Measurements from ENCODE around the gene TP53RK. TPM values are rescaled to one million over a fixed set of nuclear protein-coding genes. Genes with fewer than 3 reads are reported as not detected.
A peak's percentile ranks its signal among the peaks of the same experiment; 100 is the strongest.

Gene TP53RK
- total RNA-seq: 14.4 and 14.7 TPM in 2 replicates

DNA sequence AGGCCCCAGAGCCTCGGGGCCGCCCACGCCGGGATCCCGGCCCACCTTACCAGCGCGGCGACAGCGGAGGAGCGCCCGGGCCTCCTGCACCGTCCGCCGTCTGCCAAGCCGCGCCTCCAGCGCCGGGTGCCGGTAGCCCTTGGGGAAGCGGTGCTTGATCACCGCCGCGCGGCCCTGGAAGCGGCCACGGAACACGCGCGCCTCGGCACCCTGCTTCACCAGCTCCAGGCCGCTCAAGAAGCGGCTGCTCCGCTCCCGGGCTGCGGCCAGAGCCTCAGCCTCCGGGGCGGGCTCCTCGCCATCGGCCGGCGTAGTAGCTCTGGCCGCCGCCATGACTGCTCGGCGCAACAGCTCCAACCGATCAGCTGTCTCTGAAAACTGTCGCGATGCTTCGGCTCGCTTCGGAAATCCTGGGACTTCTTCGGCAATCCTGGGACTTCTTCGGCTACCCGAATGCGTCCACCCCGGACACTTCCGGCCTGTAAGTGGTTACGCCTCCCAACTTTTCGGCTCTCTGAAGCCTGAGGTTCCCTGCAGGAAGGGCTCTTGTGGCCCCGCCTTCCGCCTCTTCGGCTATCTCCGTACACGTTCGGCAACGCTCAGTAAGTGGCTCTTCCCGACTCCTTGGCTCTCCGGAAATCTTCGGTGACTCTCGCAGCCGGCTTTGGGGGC, at the start of gene TP53RK:
Gene TP53RK, minus strand, starts transcription at position 363 of the 672 bp plus-strand sequence. Its CDS starts 30 bp downstream, at position 333.
- peaks cover 33% of the 10 kb centered on the region for H3K4me1 Mint-ChIP-seq (ENCODE audit: low read depth)
- peaks cover 5% of the 10 kb centered on the region for H3K9me3 Mint-ChIP-seq
- no peaks in the 10 kb centered on the region for H3K27me3 Mint-ChIP-seq (ENCODE audit: low read depth)
- intact Hi-C loops (cut with micrococcal nuclease): loop anchor here (2.0 to 5.0 kb wide), 3 partner anchors 144 to 327 kb away; no protein-coding TSS in a partner anchor
- H3K27ac Mint-ChIP-seq: peak within 1 kb of the TSS; percentile 83
- H3K36me3 Mint-ChIP-seq (ENCODE audit: low read depth): peaks cover 29% of the 10 kb centered on the region
- peak; percentile 95 for DNase-seq (ENCODE audit: low spot score)
- peak within 1 kb of the TSS; percentile 88 for H3K4me3 Mint-ChIP-seq (ENCODE audit: low read depth)

DNA sequence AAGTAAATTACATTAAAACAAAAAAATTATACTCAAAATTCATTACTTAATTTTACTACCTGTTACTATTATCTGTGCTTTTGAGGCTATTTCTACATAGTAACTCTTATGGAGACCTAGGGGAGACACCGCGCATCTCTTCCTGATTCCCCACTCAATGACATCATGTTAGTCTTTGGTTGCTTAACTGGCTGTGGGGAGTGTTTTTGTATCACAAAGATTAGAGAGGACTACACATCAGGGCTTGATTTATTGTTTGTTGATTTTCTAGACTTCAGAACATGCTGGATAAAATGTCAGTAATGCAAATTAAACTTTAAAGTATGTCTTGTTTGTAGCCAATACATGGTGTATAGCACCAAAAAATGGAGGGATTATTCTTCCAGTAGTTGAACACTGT, 46.2 kb upstream of the TP53RK start:
- Mint-ChIP-seq H3K27ac (no peak overlapping the region), H3K4me3 (ENCODE audit: low read depth) (no peak overlapping the region), H3K27me3 (ENCODE audit: low read depth) (peaks cover 7% of the 10 kb centered on the region), H3K36me3 (ENCODE audit: low read depth) (no peaks in the 10 kb centered on the region), H3K4me1 (ENCODE audit: low read depth) (no peaks in the 10 kb centered on the region), H3K9me3 (no peaks in the 10 kb centered on the region)
- intact Hi-C loops (cut with micrococcal nuclease): no loop called here
- DNase-seq (ENCODE audit: low spot score): no peak

DNA sequence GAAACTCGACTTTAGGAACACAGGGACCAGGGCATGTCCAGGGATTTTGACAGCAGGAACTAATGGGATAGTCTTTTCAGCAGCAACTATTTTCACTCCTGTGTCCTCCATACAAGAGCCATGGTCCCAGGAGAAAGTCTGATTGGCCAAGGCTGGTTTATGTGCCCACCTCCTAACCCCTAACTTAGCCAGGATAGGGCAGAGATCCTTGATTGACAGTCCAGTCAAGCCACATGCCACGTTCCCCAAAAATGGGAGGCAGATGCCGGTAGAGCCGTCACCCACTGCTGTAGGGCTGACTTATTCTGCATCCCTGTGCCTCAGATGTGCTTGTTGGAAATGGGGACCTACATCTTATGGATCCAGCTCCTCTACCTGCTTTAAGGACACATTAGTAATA, 42.5 kb upstream of the TP53RK start:
- H3K9me3 Mint-ChIP-seq: no peaks in the 10 kb centered on the region
- no peaks in the 10 kb centered on the region for H3K36me3 Mint-ChIP-seq (ENCODE audit: low read depth)
- intact Hi-C loops (cut with micrococcal nuclease): no loop called here
- H3K4me1 Mint-ChIP-seq (ENCODE audit: low read depth): no peaks in the 10 kb centered on the region
- H3K27ac Mint-ChIP-seq: no peak overlapping the region
- DNase-seq (ENCODE audit: low spot score): no peak
- no peak overlapping the region for H3K4me3 Mint-ChIP-seq (ENCODE audit: low read depth)
- no peaks in the 10 kb centered on the region for H3K27me3 Mint-ChIP-seq (ENCODE audit: low read depth)

DNA sequence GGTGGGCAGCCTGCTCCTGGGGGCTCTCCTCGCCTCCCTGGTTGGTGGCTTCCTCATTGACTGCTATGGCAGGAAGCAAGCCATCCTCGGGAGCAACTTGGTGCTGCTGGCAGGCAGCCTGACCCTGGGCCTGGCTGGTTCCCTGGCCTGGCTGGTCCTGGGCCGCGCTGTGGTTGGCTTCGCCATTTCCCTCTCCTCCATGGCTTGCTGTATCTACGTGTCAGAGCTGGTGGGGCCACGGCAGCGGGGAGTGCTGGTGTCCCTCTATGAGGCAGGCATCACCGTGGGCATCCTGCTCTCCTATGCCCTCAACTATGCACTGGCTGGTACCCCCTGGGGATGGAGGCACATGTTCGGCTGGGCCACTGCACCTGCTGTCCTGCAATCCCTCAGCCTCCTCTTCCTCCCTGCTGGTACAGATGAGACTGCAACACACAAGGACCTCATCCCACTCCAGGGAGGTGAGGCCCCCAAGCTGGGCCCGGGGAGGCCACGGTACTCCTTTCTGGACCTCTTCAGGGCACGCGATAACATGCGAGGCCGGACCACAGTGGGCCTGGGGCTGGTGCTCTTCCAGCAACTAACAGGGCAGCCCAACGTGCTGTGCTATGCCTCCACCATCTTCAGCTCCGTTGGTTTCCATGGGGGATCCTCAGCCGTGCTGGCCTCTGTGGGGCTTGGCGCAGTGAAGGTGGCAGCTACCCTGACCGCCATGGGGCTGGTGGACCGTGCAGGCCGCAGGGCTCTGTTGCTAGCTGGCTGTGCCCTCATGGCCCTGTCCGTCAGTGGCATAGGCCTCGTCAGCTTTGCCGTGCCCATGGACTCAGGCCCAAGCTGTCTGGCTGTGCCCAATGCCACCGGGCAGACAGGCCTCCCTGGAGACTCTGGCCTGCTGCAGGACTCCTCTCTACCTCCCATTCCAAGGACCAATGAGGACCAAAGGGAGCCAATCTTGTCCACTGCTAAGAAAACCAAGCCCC, 36.2 kb upstream of the TP53RK start:
- H3K27me3 Mint-ChIP-seq (ENCODE audit: low read depth): peaks cover 2% of the 10 kb centered on the region
- no peaks in the 10 kb centered on the region for H3K36me3 Mint-ChIP-seq (ENCODE audit: low read depth)
- intact Hi-C loops (cut with micrococcal nuclease): no loop called here
- H3K4me1 Mint-ChIP-seq (ENCODE audit: low read depth): peaks cover 2% of the 10 kb centered on the region
- H3K9me3 Mint-ChIP-seq: peaks cover 7% of the 10 kb centered on the region
- DNase-seq (ENCODE audit: low spot score): no peak
- H3K27ac Mint-ChIP-seq: no peak overlapping the region
- H3K4me3 Mint-ChIP-seq (ENCODE audit: low read depth): no peak overlapping the region

DNA sequence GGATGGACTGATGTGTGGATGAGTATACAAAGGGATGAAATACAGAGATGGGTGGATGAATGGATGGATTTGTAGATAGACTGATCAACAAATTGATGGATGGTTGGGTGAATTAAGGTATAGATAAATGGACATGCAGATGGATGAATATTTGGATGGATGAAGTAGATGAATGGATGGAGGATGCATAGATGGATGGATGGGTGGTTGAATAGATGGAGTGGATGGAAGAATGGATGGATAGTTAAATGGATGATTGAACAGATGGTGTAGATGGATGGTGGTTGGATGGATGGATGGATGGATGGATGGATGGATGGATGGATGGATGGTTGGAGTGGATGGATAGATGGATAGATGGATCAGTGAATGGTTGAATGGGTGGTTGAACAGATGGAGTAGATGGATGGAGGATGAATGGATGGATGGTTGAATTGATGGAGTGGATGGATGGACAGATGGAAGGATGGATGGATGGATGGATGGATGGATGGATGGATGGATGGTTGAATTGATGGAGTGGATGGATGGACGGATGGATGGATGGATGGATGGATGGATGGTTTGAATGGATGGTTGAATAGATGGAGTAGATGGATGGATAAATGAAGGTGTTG, 35.2 kb upstream of the TP53RK start:
- no peaks in the 10 kb centered on the region for H3K36me3 Mint-ChIP-seq (ENCODE audit: low read depth)
- H3K4me3 Mint-ChIP-seq (ENCODE audit: low read depth): no peak overlapping the region
- DNase-seq (ENCODE audit: low spot score): no peak
- peaks cover 2% of the 10 kb centered on the region for H3K4me1 Mint-ChIP-seq (ENCODE audit: low read depth)
- peaks cover 2% of the 10 kb centered on the region for H3K27me3 Mint-ChIP-seq (ENCODE audit: low read depth)
- no peak overlapping the region for H3K27ac Mint-ChIP-seq
- peaks cover 16% of the 10 kb centered on the region for H3K9me3 Mint-ChIP-seq
- intact Hi-C loops (cut with micrococcal nuclease): no loop called here

DNA sequence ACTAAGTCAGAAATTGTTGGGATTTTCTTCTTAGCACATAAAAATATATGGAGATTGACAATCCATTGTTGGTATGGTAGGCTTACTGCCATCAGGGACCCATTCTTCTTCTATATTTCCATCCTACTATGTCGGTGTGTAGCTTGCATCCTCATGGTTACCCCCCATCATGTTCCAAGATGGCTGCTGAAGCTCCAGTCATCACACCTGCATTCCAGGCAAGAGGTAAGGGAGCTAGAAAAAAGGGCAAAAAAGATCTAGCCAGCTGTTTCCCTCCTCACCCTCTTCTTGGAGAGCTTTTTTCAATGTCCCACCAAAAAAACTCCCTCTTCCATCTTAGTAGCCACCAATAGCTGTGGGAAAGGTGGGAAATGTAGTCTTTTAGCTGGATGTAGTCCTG, 33.8 kb upstream of the TP53RK start:
- intact Hi-C loops (cut with micrococcal nuclease): no loop called here
- Mint-ChIP-seq H3K27ac (no peak overlapping the region), H3K4me1 (ENCODE audit: low read depth) (peaks cover 2% of the 10 kb centered on the region), H3K4me3 (ENCODE audit: low read depth) (no peak overlapping the region), H3K27me3 (ENCODE audit: low read depth) (peaks cover 2% of the 10 kb centered on the region), H3K9me3 (peaks cover 16% of the 10 kb centered on the region), H3K36me3 (ENCODE audit: low read depth) (no peaks in the 10 kb centered on the region)
- DNase-seq (ENCODE audit: low spot score): no peak

DNA sequence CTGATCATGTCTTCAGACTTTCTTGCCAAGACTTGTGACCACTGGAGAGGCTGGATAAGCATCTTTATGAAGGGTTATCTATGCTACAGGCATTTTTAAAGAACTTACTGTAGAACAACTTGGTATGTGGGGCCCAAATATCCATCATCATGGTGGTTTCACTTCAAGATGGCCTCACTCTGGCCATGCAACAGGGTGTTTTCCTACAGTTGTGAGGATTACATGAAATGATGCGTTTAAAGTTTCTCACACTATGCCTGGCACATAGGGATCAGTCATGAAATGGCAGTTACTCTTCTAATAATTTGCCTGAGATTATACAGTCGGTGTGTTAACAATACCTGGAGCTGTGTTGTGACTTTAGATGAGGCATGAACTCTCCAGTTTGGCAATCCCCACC, 33.2 kb upstream of the TP53RK start:
- intact Hi-C loops (cut with micrococcal nuclease): no loop called here
- Mint-ChIP-seq H3K36me3 (ENCODE audit: low read depth) (no peaks in the 10 kb centered on the region), H3K4me3 (ENCODE audit: low read depth) (no peak overlapping the region), H3K27me3 (ENCODE audit: low read depth) (peaks cover 2% of the 10 kb centered on the region), H3K9me3 (peaks cover 16% of the 10 kb centered on the region), H3K27ac (no peak overlapping the region), H3K4me1 (ENCODE audit: low read depth) (peaks cover 2% of the 10 kb centered on the region)
- DNase-seq (ENCODE audit: low spot score): no peak

DNA sequence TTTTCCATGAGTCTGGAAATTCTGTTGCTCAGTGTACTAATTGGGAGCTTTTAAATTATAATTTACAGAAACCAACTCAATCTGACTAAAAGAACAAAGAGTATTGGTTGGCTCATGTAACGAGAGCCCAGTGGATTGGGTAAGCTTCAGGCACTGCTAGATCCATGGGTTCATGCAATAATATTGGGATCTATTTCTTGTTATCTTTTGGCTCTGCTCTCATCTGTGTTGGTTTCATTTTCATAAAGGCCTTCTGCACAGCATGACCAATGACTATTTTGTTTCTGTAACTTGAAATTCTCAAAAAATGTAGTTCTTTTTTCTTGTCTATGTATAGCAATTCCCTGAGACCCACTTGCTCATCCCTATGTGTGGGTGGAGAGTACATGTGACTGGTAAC, 32.2 kb upstream of the TP53RK start:
- DNase-seq (ENCODE audit: low spot score): no peak
- Mint-ChIP-seq H3K27me3 (ENCODE audit: low read depth) (peaks cover 2% of the 10 kb centered on the region), H3K4me1 (ENCODE audit: low read depth) (peaks cover 2% of the 10 kb centered on the region), H3K9me3 (peaks cover 16% of the 10 kb centered on the region), H3K36me3 (ENCODE audit: low read depth) (no peaks in the 10 kb centered on the region), H3K4me3 (ENCODE audit: low read depth) (no peak overlapping the region), H3K27ac (no peak overlapping the region)
- intact Hi-C loops (cut with micrococcal nuclease): no loop called here

DNA sequence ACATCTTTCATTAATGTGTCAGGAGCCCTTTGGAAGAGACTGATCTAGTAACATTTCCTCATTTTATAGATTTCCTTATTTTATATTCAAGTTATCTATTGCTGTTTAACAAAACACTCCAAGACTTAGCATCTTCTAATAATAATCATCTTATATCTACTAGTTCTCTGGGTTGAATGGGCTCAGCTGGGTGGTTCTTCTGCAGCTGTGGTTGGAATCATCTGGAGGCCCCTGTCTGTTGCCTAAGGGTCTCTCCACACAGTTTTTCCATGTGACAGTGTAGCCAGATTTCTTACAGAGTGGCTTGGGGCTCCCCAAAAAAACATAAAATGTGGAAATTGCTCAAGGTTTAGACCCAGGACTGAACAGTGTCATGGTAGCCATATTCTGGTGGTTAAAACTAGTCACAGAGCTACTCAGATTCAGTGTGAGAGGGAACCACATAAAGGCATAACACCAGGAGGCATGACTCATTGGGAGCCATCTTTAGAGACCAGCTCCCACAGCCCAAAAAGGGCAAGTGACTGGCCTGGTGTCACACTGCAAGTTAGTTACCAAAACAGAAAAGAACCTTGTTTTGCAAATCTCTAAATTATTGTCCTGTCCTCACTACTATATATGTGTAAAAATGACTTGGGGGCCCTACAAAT, 31.7 kb upstream of the TP53RK start:
- Mint-ChIP-seq H3K27me3 (ENCODE audit: low read depth) (peaks cover 2% of the 10 kb centered on the region), H3K36me3 (ENCODE audit: low read depth) (no peaks in the 10 kb centered on the region), H3K9me3 (peaks cover 16% of the 10 kb centered on the region), H3K4me3 (ENCODE audit: low read depth) (no peak overlapping the region), H3K27ac (no peak overlapping the region), H3K4me1 (ENCODE audit: low read depth) (peaks cover 2% of the 10 kb centered on the region)
- no peak for DNase-seq (ENCODE audit: low spot score)
- intact Hi-C loops (cut with micrococcal nuclease): no loop called here

DNA sequence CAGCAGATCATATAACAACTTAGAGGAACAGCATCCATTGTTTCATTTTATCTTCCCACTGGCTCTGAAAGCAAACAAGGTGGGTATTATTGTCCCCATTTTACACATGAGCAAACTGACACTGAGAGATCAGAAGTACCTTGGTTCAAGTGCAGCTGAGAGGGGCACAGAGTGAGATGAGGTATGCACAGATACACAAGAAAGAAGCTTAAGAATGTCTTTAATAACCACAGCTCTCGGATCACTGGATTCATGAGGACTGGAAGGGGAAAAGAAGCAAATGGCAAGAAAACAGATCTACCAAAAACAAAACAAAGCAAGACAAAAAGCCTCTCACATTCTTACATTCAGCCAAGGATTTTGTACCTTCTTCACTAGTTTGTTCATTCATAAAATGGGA, 30.8 kb upstream of the TP53RK start:
- intact Hi-C loops (cut with micrococcal nuclease): no loop called here
- no peak overlapping the region for H3K27ac Mint-ChIP-seq
- peaks cover 2% of the 10 kb centered on the region for H3K4me1 Mint-ChIP-seq (ENCODE audit: low read depth)
- H3K36me3 Mint-ChIP-seq (ENCODE audit: low read depth): no peaks in the 10 kb centered on the region
- H3K9me3 Mint-ChIP-seq: peaks cover 16% of the 10 kb centered on the region
- H3K4me3 Mint-ChIP-seq (ENCODE audit: low read depth): no peak overlapping the region
- peaks cover 2% of the 10 kb centered on the region for H3K27me3 Mint-ChIP-seq (ENCODE audit: low read depth)
- no peak for DNase-seq (ENCODE audit: low spot score)

DNA sequence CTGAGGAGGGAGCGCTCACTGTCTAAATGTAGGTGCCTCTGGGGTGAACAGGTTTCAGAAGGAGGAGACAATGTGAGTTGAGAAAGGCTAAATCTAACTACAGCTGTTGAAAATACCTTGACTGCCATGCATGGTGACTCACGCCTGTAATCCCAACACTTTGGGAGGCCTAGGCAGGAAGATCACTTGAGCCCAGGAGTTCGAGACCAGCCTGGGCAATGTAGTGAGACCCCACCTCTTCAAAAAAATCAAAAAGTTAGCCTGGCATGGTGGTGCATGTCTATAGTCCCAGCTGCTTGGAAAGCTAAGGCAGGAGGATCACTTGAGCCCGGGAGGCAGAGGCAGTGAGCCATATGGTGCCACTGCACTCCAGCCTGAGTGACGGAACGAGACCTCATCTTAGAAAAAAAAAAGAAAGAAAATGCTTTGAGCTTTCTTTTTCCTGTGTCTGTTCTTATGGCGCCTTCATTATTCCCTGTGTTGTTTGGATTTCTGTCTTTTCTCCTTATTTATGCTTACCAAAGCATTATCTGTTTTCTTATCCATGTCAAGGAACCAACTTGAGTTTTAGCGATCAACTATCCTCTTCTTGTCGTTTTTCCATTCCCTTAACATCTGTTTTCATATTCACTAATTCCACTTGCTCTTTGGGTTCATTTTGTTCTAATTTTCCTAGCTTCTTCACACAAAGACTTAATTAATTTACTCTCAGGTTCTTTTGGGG, 28.7 kb upstream of the TP53RK start:
- H3K9me3 Mint-ChIP-seq: peaks cover 16% of the 10 kb centered on the region
- no peak for DNase-seq (ENCODE audit: low spot score)
- no peak overlapping the region for H3K27ac Mint-ChIP-seq
- intact Hi-C loops (cut with micrococcal nuclease): no loop called here
- peaks cover 2% of the 10 kb centered on the region for H3K4me1 Mint-ChIP-seq (ENCODE audit: low read depth)
- no peak overlapping the region for H3K4me3 Mint-ChIP-seq (ENCODE audit: low read depth)
- peaks cover 5% of the 10 kb centered on the region for H3K27me3 Mint-ChIP-seq (ENCODE audit: low read depth)
- H3K36me3 Mint-ChIP-seq (ENCODE audit: low read depth): no peaks in the 10 kb centered on the region

DNA sequence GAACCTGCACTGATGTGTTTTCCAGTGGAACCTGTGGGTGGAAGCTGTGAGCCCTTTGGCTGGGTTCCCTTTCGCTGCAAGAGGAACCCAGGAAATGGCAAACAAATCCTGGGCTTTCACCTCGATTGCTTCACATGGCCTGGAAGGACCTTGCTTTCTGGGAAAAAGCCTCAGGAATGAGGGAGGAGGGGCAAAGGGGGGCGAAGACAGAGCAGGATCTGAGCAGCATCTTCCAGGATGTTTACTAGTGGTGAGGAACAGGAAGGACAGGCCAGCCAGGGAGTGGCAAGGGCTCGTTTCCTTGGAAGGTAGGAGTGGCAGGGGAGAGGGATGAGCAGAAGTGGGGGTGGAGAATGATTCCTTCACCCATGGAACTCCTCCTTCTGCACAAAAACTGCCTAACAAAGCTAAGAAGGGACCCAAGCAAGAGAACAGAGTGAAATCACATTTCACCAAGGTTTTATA, 26.1 kb upstream of the TP53RK start:
- H3K4me1 Mint-ChIP-seq (ENCODE audit: low read depth): no peaks in the 10 kb centered on the region

More for the DNA sequence above, 26.1 kb upstream of the TP53RK start:
- H3K27ac Mint-ChIP-seq: no peak overlapping the region
- no peaks in the 10 kb centered on the region for H3K36me3 Mint-ChIP-seq (ENCODE audit: low read depth)
- peaks cover 14% of the 10 kb centered on the region for H3K27me3 Mint-ChIP-seq (ENCODE audit: low read depth)
- intact Hi-C loops (cut with micrococcal nuclease): no loop called here
- no peak for DNase-seq (ENCODE audit: low spot score)
- peaks cover 7% of the 10 kb centered on the region for H3K9me3 Mint-ChIP-seq
- H3K4me3 Mint-ChIP-seq (ENCODE audit: low read depth): no peak overlapping the region
